ENCODE results near the gene TMEM100. TPM values are rescaled to one million over a fixed set of nuclear protein-coding genes. Genes with fewer than 3 reads are reported as not detected.

TMEM100 gene
- total RNA-seq, 1 experiment from 2014 or later: not detected

DNA sequence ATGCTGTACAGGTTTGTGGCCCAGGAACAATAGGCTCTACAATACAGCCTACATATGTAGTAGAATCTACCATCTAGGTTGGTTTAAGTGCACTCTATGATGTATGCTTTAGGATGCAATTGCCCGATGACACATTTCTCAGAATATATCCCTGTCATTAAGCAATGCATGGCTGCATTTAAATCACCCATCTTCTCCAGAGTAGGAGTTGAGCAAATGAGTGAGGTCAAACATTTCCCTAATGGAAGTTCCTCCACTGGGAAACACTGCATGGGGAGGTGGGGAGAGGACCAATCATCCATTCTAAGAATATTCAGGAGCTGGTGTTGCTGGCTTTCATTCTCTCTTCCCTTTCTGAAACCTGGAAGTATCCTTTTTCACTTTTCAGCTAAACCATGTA lies 26.2 kb upstream of the TMEM100 start:
- BruUV-seq (replicated peaks): no TSS peak
- no peak overlapping the region for H3K9ac ChIP-seq (ENCODE audit: low read length)

DNA sequence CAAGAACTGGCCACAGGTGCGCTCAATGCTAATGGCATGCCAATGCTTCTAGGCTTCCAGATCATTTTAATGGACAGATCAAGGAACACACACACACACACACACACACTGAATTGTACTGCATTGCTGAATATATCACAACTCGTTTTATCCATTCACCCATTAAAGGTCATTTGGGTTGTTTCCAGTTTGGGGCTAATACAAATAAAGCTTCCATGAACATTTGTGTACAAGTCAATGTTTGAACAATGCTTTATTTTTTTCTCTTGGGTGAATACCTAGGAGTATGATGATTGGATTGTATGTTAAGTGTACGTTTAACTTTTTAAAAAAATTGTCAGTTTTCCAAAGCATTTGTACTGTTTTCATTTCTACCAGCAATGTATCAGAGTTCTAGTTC lies 24.5 kb upstream of the TMEM100 start:
- peaks cover 11% of the 10 kb centered on the region for H3K27me3 ChIP-seq (ENCODE audit: low read length)
- H3K9ac ChIP-seq (ENCODE audit: low read length): no peak overlapping the region
- ChIA-PET CTCF (no interaction called here), POLR2A (ENCODE audit: unreplicated experiment) (no interaction called here)
- peaks cover 20% of the 10 kb centered on the region for H3K4me1 ChIP-seq (ENCODE audit: insufficient read depth, low read length)
- no peak overlapping the region for H3K4me3 ChIP-seq (ENCODE audit: low read length)
- peaks cover 10% of the 10 kb centered on the region for H3K79me2 ChIP-seq (ENCODE audit: low read length)
- no peak overlapping the region for H3K4me2 ChIP-seq (ENCODE audit: low read length)
- no peaks in the 10 kb centered on the region; the same call in 1 of the 2 replicates for H4K20me1 ChIP-seq (ENCODE audit: low read length)
- H2AFZ ChIP-seq (ENCODE audit: low read length): no peak overlapping the region
- H3K9me3 ChIP-seq (ENCODE audit: low read length): no peaks in the 10 kb centered on the region
- no TSS peak for BruUV-seq (replicated peaks)
- TF ChIP-seq EZH2phosphoT487 (IDR thresholded peaks at IDR 0.05; ENCODE audit: borderline replicate concordance, low read length) (no peak), EZH2 (IDR thresholded peaks at IDR 0.05; ENCODE audit: low read length, unreplicated experiment) (no peak)
- TF ChIP-seq, protein P1, sequence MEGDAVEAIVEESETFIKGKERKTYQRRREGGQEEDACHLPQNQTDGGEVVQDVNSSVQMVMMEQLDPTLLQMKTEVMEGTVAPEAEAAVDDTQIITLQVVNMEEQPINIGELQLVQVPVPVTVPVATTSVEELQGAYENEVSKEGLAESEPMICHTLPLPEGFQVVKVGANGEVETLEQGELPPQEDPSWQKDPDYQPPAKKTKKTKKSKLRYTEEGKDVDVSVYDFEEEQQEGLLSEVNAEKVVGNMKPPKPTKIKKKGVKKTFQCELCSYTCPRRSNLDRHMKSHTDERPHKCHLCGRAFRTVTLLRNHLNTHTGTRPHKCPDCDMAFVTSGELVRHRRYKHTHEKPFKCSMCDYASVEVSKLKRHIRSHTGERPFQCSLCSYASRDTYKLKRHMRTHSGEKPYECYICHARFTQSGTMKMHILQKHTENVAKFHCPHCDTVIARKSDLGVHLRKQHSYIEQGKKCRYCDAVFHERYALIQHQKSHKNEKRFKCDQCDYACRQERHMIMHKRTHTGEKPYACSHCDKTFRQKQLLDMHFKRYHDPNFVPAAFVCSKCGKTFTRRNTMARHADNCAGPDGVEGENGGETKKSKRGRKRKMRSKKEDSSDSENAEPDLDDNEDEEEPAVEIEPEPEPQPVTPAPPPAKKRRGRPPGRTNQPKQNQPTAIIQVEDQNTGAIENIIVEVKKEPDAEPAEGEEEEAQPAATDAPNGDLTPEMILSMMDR (conservative IDR thresholded peaks at IDR 0.05; ENCODE audit: low read depth, low read length): no peak
- intact Hi-C loops (cut with micrococcal nuclease): no loop called here
- no peaks in the 10 kb centered on the region for H3F3A ChIP-seq (ENCODE audit: low read length, unreplicated experiment)
- no peak overlapping the region for H3K27ac ChIP-seq (ENCODE audit: low read length)
- DNase-seq: no peak
- ATAC-seq: no peak
- no peaks in the 10 kb centered on the region for H3K36me3 ChIP-seq (ENCODE audit: low read depth, low read length)
- no peaks in the 10 kb centered on the region for H3K9me2 ChIP-seq (replicated peaks; ENCODE audit: low read length)

More for the DNA sequence above, 26.2 kb upstream of the TMEM100 start:
- Histone ChIP-seq H3K27ac (ENCODE audit: low read length) (no peak overlapping the region), H3K36me3 (ENCODE audit: low read depth, low read length) (no peaks in the 10 kb centered on the region), H3K4me3 (ENCODE audit: low read length) (no peak overlapping the region), H3K27me3 (ENCODE audit: low read length) (peaks cover 11% of the 10 kb centered on the region), H4K20me1 (ENCODE audit: low read length) (no peaks in the 10 kb centered on the region; the same call in 1 of the 2 replicates), H2AFZ (ENCODE audit: low read length) (no peak overlapping the region), H3K79me2 (ENCODE audit: low read length) (peaks cover 24% of the 10 kb centered on the region), H3F3A (ENCODE audit: low read length, unreplicated experiment) (no peaks in the 10 kb centered on the region), H3K9me3 (ENCODE audit: low read length) (no peaks in the 10 kb centered on the region), H3K9me2 (replicated peaks; ENCODE audit: low read length) (no peaks in the 10 kb centered on the region), H3K4me1 (ENCODE audit: insufficient read depth, low read length) (peaks cover 13% of the 10 kb centered on the region), H3K4me2 (ENCODE audit: low read length) (no peak overlapping the region)
- ChIA-PET POLR2A (ENCODE audit: unreplicated experiment) (no interaction called here), CTCF (interaction anchor here (1.0 kb wide), 1 partner anchor 14 kb away, joined by 4 read pairs; no protein-coding TSS in a partner anchor)
- DNase-seq: no peak
- TF ChIP-seq EZH2phosphoT487 (IDR thresholded peaks at IDR 0.05; ENCODE audit: borderline replicate concordance, low read length) (no peak), EZH2 (IDR thresholded peaks at IDR 0.05; ENCODE audit: low read length, unreplicated experiment) (no peak)
- TF ChIP-seq, protein P1 (conservative IDR thresholded peaks at IDR 0.05; ENCODE audit: low read depth, low read length): no peak
- intact Hi-C loops (cut with micrococcal nuclease): no loop called here
- no peak for ATAC-seq

DNA sequence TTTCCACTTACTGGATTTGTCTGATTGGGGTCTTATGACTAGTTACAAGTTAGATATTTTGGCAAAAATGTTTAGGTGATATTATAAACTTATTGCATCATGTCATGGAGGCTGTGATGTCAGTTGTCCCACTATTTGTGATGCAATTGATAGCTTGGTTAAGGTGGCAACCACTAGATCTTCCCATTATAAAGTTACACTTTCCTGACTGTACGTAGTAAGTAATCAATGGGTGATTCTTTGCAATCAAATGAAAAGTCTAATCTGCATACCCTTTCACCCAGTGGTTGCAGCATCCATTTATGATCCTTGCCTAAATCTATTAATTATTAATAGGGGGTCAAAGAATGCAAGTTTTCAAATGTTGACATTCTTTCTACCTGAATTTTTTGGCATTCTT lies 23.8 kb upstream of the TMEM100 start:
- Histone ChIP-seq H3F3A (ENCODE audit: low read length, unreplicated experiment) (no peaks in the 10 kb centered on the region), H3K4me3 (ENCODE audit: low read length) (no peak overlapping the region), H3K36me3 (ENCODE audit: low read depth, low read length) (no peaks in the 10 kb centered on the region), H3K27me3 (ENCODE audit: low read length) (peaks cover 11% of the 10 kb centered on the region), H3K79me2 (ENCODE audit: low read length) (peaks cover 3% of the 10 kb centered on the region), H3K27ac (ENCODE audit: low read length) (no peak overlapping the region), H3K4me1 (ENCODE audit: insufficient read depth, low read length) (peaks cover 12% of the 10 kb centered on the region), H2AFZ (ENCODE audit: low read length) (no peak overlapping the region), H4K20me1 (ENCODE audit: low read length) (no peaks in the 10 kb centered on the region), H3K9me3 (ENCODE audit: low read length) (no peaks in the 10 kb centered on the region), H3K9me2 (replicated peaks; ENCODE audit: low read length) (no peaks in the 10 kb centered on the region), H3K9ac (ENCODE audit: low read length) (no peak overlapping the region), H3K4me2 (ENCODE audit: low read length) (no peak overlapping the region)
- DNase-seq (no peak), ATAC-seq (no peak)
- POLR2A ChIA-PET (ENCODE audit: unreplicated experiment): no interaction called here
- CTCF ChIA-PET: no interaction called here
- BruUV-seq (replicated peaks): no TSS peak
- intact Hi-C loops (cut with micrococcal nuclease): no loop called here
- TF ChIP-seq EZH2phosphoT487 (IDR thresholded peaks at IDR 0.05; ENCODE audit: borderline replicate concordance, low read length) (no peak), EZH2 (IDR thresholded peaks at IDR 0.05; ENCODE audit: low read length, unreplicated experiment) (no peak)
- TF ChIP-seq, protein P1 (conservative IDR thresholded peaks at IDR 0.05; ENCODE audit: low read depth, low read length): no peak

Measured in PC-3 (cell line).